HCT116 (cell line): ENCODE data around the gene PLA2G2F. TPM values are rescaled to one million over a fixed set of nuclear protein-coding genes. Genes with fewer than 3 reads are reported as not detected.

Experiments used
- ATAC-seq: fragments of 200-7000 bp; cut with Tn5 transposase; 2 replicates; pipeline ENCODE4 v1.9.1; 2020; ENCODE audit warnings: mild to moderate bottlenecking, moderate library complexity
- BruUV-seq: library from RNA; stranded (reverse); fragments of 400-500 nt; replicated peaks from 2 replicates; lab custom pipeline; 2021; lab: Mats Ljungman, UMichigan
- CTCF ChIA-PET: fragments of 300-600 bp; sonication (Branson Sonifier 250); formaldehyde crosslinking; loops from one replicate; lab custom pipeline; 2021; ENCODE audit warnings: antibody characterized with exemption; lab: Charles Lee
- POLR2A ChIA-PET: fragments of 300-600, 350-600 bp; sonication (Branson Sonifier 250); formaldehyde crosslinking; loops from one replicate; lab custom pipeline; 2021; ENCODE audit warnings: antibody characterized with exemption; lab: Charles Lee
- RAD21 ChIA-PET, 2 experiments: fragments of 300-600 bp; sonication (Branson Sonifier 250); formaldehyde crosslinking; loops; one replicate each; lab custom pipeline; 2023; ENCODE audit warnings: low total read pairs in 2 of 2; ENCODE audit not compliant: uncharacterized antibody in 2 of 2, unreplicated experiment in 2 of 2, low non-redundant PET in 1 of 2; lab: Charles Lee
- DNase-seq: peaks from one replicate; pipeline ENCODE4 v3.0.0-alpha.2; 2010; ENCODE audit warnings: low read depth, low spot score
- H2AFZ ChIP-seq: fragments of 200-600 bp; shearing (Covaris generic), sonication (generic); 2 replicates; pipeline ENCODE4 v1.6.1; 2017; ENCODE audit warnings: low read depth, mixed run types, mixed read lengths, antibody characterized with exemption, low read length; ENCODE audit not compliant: poor library complexity, severe bottlenecking
- H3K27ac ChIP-seq: 2 replicates; pipeline ENCODE4 v1.5.1; 2012; ENCODE audit warnings: low read depth, low read length
- H3K27me3 ChIP-seq: fragments of 200-600 bp; sonication (generic); 2 replicates; pipeline ENCODE4 v1.6.1; 2016; ENCODE audit warnings: mixed run types, low read length, mixed read lengths; ENCODE audit not compliant: insufficient read depth
- H3K36me3 ChIP-seq, 2 experiments: fragments of 200-500 bp in 1 of 2; fragments of 200-600 bp in 1 of 2; sonication (Bioruptor generic) in 1 of 2; sonication (generic) in 1 of 2; 2 replicates each; pipeline versions ENCODE4 v1.5.1 to v1.6.1; 2014 to 2016; ENCODE audit warnings: low read length in 2 of 2, inconsistent platforms in 1 of 2, mixed read lengths in 1 of 2, mixed run types in 1 of 2; ENCODE audit not compliant: insufficient read depth in 2 of 2, control insufficient read depth in 1 of 2
- H3K4me1 ChIP-seq, 2 experiments: fragments of 200-600 bp in 1 of 2; sonication (generic) in 1 of 2; 2 replicates each; pipeline versions ENCODE4 v1.5.1 to v1.6.1; 2012 to 2017; ENCODE audit warnings: low read length in 2 of 2, inconsistent platforms in 1 of 2, mild to moderate bottlenecking in 1 of 2, mixed read lengths in 1 of 2, mixed run types in 1 of 2, moderate library complexity in 1 of 2; ENCODE audit not compliant: insufficient read depth in 2 of 2, control insufficient read depth in 1 of 2
- H3K4me2 ChIP-seq: fragments of 200-600 bp; sonication (generic); 2 replicates; pipeline ENCODE4 v1.6.1; 2017; ENCODE audit warnings: mixed run types, low read length, mixed read lengths
- H3K4me3 ChIP-seq, 2 experiments: fragments of 200-600 bp in 1 of 2; sonication (generic) in 1 of 2; replicated peaks in 1 of 2; 2 replicates each; pipeline ENCODE4 v1.5.1; 2011 to 2016; ENCODE audit warnings: low read length in 2 of 2, control low read depth in 1 of 2, low read depth in 1 of 2, mild to moderate bottlenecking in 1 of 2, mixed read lengths in 1 of 2, mixed run types in 1 of 2
- H3K79me2 ChIP-seq: fragments of 200-600 bp; sonication (generic); 2 replicates; pipeline ENCODE4 v1.6.1; 2017; ENCODE audit warnings: mild to moderate bottlenecking, mixed run types, low read length, moderate library complexity, mixed read lengths; ENCODE audit not compliant: insufficient read depth
- H3K9ac ChIP-seq: fragments of 200-600 bp; sonication (generic); 2 replicates; pipeline ENCODE4 v1.6.1; 2016; ENCODE audit warnings: low read length, mixed read lengths
- H3K9me2 ChIP-seq: fragments of 200-600 bp; sonication (generic), shearing (Covaris generic); 2 replicates; pipeline ENCODE4 v1.6.1; 2017; ENCODE audit warnings: mixed run types, mild to moderate bottlenecking, moderate library complexity; ENCODE audit not compliant: insufficient read depth
- H3K9me3 ChIP-seq, 2 experiments: fragments of 200-500 bp in 1 of 2; fragments of 200-600 bp in 1 of 2; sonication (Bioruptor generic) in 1 of 2; sonication (generic) in 1 of 2; 2 replicates each; pipeline ENCODE4 v1.6.1; 2014 to 2017; ENCODE audit warnings: low read length in 2 of 2, mixed read lengths in 2 of 2, inconsistent platforms in 1 of 2, low read depth in 1 of 2, mild to moderate bottlenecking in 1 of 2, mixed run types in 1 of 2, moderate library complexity in 1 of 2; ENCODE audit not compliant: control insufficient read depth in 1 of 2, insufficient read depth in 1 of 2
- H4K20me1 ChIP-seq: fragments of 200-600 bp; sonication (generic), shearing (Covaris generic); 2 replicates; pipeline ENCODE4 v1.6.1; 2017; ENCODE audit warnings: mixed run types, mild to moderate bottlenecking, moderate library complexity; ENCODE audit not compliant: insufficient read depth
- CBX3 ChIP-seq: IDR thresholded peaks from 2 replicates; pipeline ENCODE4 v1.6.1; 2012; ENCODE audit warnings: low read depth
- EGR1 ChIP-seq: IDR thresholded peaks from 2 replicates; pipeline ENCODE4 v1.6.1; 2012; ENCODE audit warnings: low read depth
- ELF1 ChIP-seq: IDR thresholded peaks from 2 replicates; pipeline ENCODE4 v1.6.1; 2012; ENCODE audit warnings: low read depth, borderline replicate concordance
- EZH2 ChIP-seq: fragments of 200-600 bp; sonication (generic); IDR thresholded peaks from 2 replicates; pipeline ENCODE4 v1.6.1; 2017; ENCODE audit warnings: antibody characterized with exemption, mixed run types
- FOSL1 ChIP-seq: IDR thresholded peaks from 2 replicates; pipeline ENCODE4 v1.6.1; 2012; ENCODE audit warnings: low read depth
- JUND ChIP-seq: IDR thresholded peaks from 2 replicates; pipeline ENCODE4 v1.6.1; 2012
- POLR2A ChIP-seq: IDR thresholded peaks from 2 replicates; pipeline ENCODE4 v1.7.0; 2011; ENCODE audit warnings: borderline replicate concordance; ENCODE audit not compliant: insufficient read depth, insufficient read length; ENCODE audit errors: extremely low read depth
- POLR2AphosphoS5 ChIP-seq: IDR thresholded peaks from 2 replicates; pipeline ENCODE4 v1.6.1; 2011; ENCODE audit warnings: mild to moderate bottlenecking, low read depth, low read length, moderate library complexity
- RAD21 ChIP-seq: IDR thresholded peaks from 2 replicates; pipeline ENCODE4 v1.6.1; 2012; ENCODE audit warnings: low read depth, mild to moderate bottlenecking
- SP1 ChIP-seq: IDR thresholded peaks from 2 replicates; pipeline ENCODE4 v1.6.1; 2012; ENCODE audit warnings: low read depth
- SRF ChIP-seq: IDR thresholded peaks from 2 replicates; pipeline ENCODE4 v1.6.1; 2012; ENCODE audit warnings: low read depth
- TCF7L2 ChIP-seq: IDR thresholded peaks from 2 replicates; pipeline ENCODE4 v1.7.0; 2011; ENCODE audit warnings: borderline replicate concordance, inconsistent platforms; ENCODE audit not compliant: insufficient read depth, insufficient read length; ENCODE audit errors: extremely low read depth
- YY1 ChIP-seq: IDR thresholded peaks from 2 replicates; pipeline ENCODE4 v1.6.1; 2011; ENCODE audit warnings: low read length, low read depth, moderate library complexity, mild to moderate bottlenecking; ENCODE audit not compliant: insufficient replicate concordance; ENCODE audit errors: extremely low read depth
- ZNF274 ChIP-seq: fragments of 200-500 bp; sonication (Bioruptor generic); IDR thresholded peaks from 2 replicates; pipeline ENCODE4 v1.6.1; 2014; ENCODE audit warnings: mild to moderate bottlenecking, low read depth, low read length, inconsistent platforms
- intact Hi-C: fragments of 100-400 bp; cut with micrococcal nuclease; formaldehyde crosslinking; loops from 2 replicates; pipeline ENCODE4 v1.10.0; 2022
- total RNA-seq: library from RNA; stranded (reverse); gene quantifications from one replicate; pipeline ENCODE4 v1.2.1, GENCODE V29; 2021; ENCODE audit not compliant: unreplicated experiment
- TF ChIP-seq, protein P1 (sequence below): IDR thresholded peaks from 2 replicates; pipeline ENCODE4 v1.6.1; 2011; ENCODE audit warnings: mild to moderate bottlenecking, low read length, moderate library complexity; ENCODE audit not compliant: insufficient replicate concordance; ENCODE audit errors: extremely low read depth
- TF ChIP-seq, protein P2 (sequence below), 3 experiments: fragments of 200-600 bp in 1 of 3; sonication (generic) in 1 of 3; IDR thresholded peaks in 2 of 3; conservative IDR thresholded peaks in 1 of 3; 2 replicates each; pipeline ENCODE4 v1.5.1; 2012 to 2017; ENCODE audit warnings: low read depth in 2 of 3, low read length in 2 of 3, antibody characterized with exemption in 1 of 3, borderline replicate concordance in 1 of 3, control low read depth in 1 of 3, mild to moderate bottlenecking in 1 of 3, mixed read lengths in 1 of 3, mixed run types in 1 of 3, moderate library complexity in 1 of 3; ENCODE audit not compliant: insufficient read depth in 1 of 3
- TF ChIP-seq, protein P3 (sequence below): IDR thresholded peaks from 2 replicates; pipeline ENCODE4 v1.6.1; 2012
- TF ChIP-seq, protein P4 (sequence below): IDR thresholded peaks from 2 replicates; pipeline ENCODE4 v1.6.1; 2012; ENCODE audit warnings: low read depth
- TF ChIP-seq, protein P5 (sequence below): IDR thresholded peaks from 2 replicates; pipeline ENCODE4 v1.6.1; 2012

Gene PLA2G2F
- total RNA-seq, 1 experiment from 2014 or later: 0.12 TPM

DNA sequence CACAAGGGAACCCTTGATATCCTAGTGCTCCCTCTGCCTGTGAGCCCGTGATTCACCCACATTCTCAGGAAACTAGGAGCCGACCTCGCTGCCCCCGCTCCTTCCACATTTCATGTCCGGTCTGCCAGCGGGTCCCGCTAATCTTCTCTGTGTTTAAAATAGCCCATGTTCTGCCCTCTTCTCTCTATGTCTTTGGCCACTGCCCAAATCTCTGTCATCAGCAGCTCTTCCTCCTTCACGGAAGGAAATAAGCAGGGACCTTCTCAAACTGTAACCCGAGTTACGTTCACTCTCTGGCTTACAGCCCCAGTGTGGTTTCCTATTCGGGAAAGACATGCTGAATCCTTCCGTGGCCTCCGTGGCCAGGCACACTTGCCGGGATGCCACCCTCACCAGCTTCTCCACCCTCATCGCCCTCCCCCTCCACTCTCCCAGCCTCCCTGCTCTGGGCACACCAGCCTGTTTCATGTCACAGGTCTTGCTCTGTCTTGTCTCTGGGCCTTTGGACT is 25.6 kb downstream of the PLA2G2F start:
- Histone ChIP-seq H2AFZ (no peak overlapping the region), H3K9ac (no peak overlapping the region), H3K36me3 (no peaks in the 10 kb centered on the region), H4K20me1 (no peaks in the 10 kb centered on the region), H3K4me3 (no peak overlapping the region), H3K9me2 (no peaks in the 10 kb centered on the region), H3K9me3 (peaks cover 1 to 11% of the 10 kb centered on the region in 2 experiments; a peak in 2 of 4 replicates), H3K27me3 (no peaks in the 10 kb centered on the region), H3K79me2 (no peaks in the 10 kb centered on the region), H3K27ac (no peak overlapping the region), H3K4me1 (no peaks in the 10 kb centered on the region), H3K4me2 (no peak overlapping the region)
- no peak for TF ChIP-seq YY1
- TF ChIP-seq, protein P1, sequence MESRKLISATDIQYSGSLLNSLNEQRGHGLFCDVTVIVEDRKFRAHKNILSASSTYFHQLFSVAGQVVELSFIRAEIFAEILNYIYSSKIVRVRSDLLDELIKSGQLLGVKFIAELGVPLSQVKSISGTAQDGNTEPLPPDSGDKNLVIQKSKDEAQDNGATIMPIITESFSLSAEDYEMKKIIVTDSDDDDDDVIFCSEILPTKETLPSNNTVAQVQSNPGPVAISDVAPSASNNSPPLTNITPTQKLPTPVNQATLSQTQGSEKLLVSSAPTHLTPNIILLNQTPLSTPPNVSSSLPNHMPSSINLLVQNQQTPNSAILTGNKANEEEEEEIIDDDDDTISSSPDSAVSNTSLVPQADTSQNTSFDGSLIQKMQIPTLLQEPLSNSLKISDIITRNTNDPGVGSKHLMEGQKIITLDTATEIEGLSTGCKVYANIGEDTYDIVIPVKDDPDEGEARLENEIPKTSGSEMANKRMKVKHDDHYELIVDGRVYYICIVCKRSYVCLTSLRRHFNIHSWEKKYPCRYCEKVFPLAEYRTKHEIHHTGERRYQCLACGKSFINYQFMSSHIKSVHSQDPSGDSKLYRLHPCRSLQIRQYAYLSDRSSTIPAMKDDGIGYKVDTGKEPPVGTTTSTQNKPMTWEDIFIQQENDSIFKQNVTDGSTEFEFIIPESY: no peak
- TF ChIP-seq ZNF274: no peak
- TF ChIP-seq, protein P2, sequence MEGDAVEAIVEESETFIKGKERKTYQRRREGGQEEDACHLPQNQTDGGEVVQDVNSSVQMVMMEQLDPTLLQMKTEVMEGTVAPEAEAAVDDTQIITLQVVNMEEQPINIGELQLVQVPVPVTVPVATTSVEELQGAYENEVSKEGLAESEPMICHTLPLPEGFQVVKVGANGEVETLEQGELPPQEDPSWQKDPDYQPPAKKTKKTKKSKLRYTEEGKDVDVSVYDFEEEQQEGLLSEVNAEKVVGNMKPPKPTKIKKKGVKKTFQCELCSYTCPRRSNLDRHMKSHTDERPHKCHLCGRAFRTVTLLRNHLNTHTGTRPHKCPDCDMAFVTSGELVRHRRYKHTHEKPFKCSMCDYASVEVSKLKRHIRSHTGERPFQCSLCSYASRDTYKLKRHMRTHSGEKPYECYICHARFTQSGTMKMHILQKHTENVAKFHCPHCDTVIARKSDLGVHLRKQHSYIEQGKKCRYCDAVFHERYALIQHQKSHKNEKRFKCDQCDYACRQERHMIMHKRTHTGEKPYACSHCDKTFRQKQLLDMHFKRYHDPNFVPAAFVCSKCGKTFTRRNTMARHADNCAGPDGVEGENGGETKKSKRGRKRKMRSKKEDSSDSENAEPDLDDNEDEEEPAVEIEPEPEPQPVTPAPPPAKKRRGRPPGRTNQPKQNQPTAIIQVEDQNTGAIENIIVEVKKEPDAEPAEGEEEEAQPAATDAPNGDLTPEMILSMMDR (IDR thresholded peaks at IDR 0.05 in 2 of 3, conservative IDR thresholded peaks at IDR 0.05 in 1 of 3; ENCODE audit: borderline replicate concordance in 1 of 3, insufficient read depth in 1 of 3, low read depth in 2 of 3, low read length in 2 of 3): no peak
- TF ChIP-seq, protein P3, sequence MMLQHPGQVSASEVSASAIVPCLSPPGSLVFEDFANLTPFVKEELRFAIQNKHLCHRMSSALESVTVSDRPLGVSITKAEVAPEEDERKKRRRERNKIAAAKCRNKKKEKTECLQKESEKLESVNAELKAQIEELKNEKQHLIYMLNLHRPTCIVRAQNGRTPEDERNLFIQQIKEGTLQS: no peak
- no peak for TF ChIP-seq POLR2AphosphoS5
- no peak for TF ChIP-seq TCF7L2
- no peak for TF ChIP-seq SRF
- TF ChIP-seq SP1: no peak
- TF ChIP-seq POLR2A: no peak
- TF ChIP-seq, protein P4, sequence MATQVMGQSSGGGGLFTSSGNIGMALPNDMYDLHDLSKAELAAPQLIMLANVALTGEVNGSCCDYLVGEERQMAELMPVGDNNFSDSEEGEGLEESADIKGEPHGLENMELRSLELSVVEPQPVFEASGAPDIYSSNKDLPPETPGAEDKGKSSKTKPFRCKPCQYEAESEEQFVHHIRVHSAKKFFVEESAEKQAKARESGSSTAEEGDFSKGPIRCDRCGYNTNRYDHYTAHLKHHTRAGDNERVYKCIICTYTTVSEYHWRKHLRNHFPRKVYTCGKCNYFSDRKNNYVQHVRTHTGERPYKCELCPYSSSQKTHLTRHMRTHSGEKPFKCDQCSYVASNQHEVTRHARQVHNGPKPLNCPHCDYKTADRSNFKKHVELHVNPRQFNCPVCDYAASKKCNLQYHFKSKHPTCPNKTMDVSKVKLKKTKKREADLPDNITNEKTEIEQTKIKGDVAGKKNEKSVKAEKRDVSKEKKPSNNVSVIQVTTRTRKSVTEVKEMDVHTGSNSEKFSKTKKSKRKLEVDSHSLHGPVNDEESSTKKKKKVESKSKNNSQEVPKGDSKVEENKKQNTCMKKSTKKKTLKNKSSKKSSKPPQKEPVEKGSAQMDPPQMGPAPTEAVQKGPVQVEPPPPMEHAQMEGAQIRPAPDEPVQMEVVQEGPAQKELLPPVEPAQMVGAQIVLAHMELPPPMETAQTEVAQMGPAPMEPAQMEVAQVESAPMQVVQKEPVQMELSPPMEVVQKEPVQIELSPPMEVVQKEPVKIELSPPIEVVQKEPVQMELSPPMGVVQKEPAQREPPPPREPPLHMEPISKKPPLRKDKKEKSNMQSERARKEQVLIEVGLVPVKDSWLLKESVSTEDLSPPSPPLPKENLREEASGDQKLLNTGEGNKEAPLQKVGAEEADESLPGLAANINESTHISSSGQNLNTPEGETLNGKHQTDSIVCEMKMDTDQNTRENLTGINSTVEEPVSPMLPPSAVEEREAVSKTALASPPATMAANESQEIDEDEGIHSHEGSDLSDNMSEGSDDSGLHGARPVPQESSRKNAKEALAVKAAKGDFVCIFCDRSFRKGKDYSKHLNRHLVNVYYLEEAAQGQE: no peak
- no peak for TF ChIP-seq ELF1
- TF ChIP-seq CBX3: no peak
- no peak for TF ChIP-seq EGR1
- TF ChIP-seq EZH2: no peak
- TF ChIP-seq FOSL1: no peak
- no peak for TF ChIP-seq JUND
- TF ChIP-seq, protein P5, sequence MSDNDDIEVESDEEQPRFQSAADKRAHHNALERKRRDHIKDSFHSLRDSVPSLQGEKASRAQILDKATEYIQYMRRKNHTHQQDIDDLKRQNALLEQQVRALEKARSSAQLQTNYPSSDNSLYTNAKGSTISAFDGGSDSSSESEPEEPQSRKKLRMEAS: no peak
- TF ChIP-seq RAD21: no peak
- ChIA-PET CTCF (interaction anchor here (1.1 kb wide), 1 partner anchor 29 kb away, joined by 3 read pairs; no protein-coding TSS in a partner anchor), POLR2A (no interaction called here), RAD21 (interaction anchor here in 1 of 2 experiments (0.5 kb wide), 1 partner anchor 64 kb away, joined by 3 read pairs; no protein-coding TSS in a partner anchor)
- no TSS peak for BruUV-seq
- intact Hi-C loops: loop anchor here (1.0 to 5.0 kb wide), 2 partner anchors 31 to 328 kb away; no protein-coding TSS in a partner anchor
- no peak for ATAC-seq
- DNase-seq: no peak
